ENCODE measurements around the gene WDR77.

- no peak for TF ChIP-seq FOXM1 (IDR thresholded peaks at IDR 0.05; ENCODE audit: borderline replicate concordance, low read depth)
- TF ChIP-seq YY1 (IDR thresholded peaks at IDR 0.05; ENCODE audit: low read depth): no peak
- no peak for TF ChIP-seq EP300 (IDR thresholded peaks at IDR 0.05; ENCODE audit: borderline replicate concordance)
- TF ChIP-seq EGR1 (IDR thresholded peaks at IDR 0.05): no peak
- TF ChIP-seq TCF12 (IDR thresholded peaks at IDR 0.05; ENCODE audit: low read depth): no peak
- TF ChIP-seq TEAD4 (IDR thresholded peaks at IDR 0.05): no peak
- TF ChIP-seq REST (IDR thresholded peaks at IDR 0.05; ENCODE audit: low read depth): no peak
Measured at GRCh38 chr1:111422546-111423391, 26.3 kb downstream of the WDR77 start.
